Measurements from ENCODE around the gene KCNK6. TPM values are rescaled to one million over a fixed set of nuclear protein-coding genes. Genes with fewer than 3 reads are reported as not detected.
"Not testable (repeated sequence)": the region's sequence is repeated elsewhere in the genome, so short reads cannot be mapped to it uniquely, and the experiment has no call there.

Gene KCNK6
- total and polyA plus RNA-seq, 8 donors: under 0.01 to 32.2 (median 7.4) TPM

DNA sequence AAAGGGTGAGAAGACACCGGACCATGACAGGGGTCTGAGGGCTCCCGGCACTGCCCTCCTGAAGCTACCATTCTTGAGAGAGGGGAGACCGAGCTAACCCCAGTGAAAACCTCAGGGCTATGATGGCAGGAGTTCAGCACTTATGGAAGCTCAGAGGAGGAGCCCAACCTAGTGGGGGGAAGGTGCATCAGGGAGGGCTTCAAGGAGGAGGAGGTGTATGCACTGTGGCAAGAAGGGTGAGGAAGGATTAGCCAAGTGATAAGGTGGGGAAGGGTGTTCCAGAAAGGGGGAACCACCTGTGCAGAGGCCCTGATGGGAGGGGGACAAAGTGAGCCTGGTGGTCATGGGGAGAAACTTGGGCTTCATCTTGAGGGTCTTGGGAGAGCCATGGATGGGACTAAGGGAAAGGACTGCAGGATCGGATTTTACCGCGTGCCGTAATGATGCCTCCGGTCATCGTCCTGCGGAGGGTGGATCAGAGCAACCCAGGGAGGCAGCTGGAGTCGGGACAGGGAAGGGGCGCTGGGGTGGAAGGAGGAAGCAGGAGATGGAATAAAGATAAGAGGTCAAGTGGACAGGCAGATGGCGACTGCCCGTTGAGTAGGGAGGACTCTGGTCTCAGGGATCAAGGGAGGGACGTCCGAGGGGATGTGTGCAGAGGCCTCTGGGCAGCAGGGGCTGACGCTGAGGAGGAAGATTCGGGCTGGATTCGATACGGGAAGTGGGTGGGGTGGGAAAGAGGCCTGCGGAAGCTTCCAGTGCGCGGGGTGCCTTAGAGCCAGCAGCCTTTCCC lies 41.4 kb downstream of the KCNK6 start:
- Histone ChIP-seq H3K4me3 (peak overlapping the region; percentile 46 to 74 (median 60)), H3K27me3 (peaks cover 0 to 87% (median 24%) of the 10 kb centered on the region in 3 donors), H3K27ac (peak overlapping the region in 2 of 5 donors; percentile 50 to 76), H3K9me3 (no peaks in the 10 kb centered on the region), H3K36me3 (no peaks in the 10 kb centered on the region), H3K4me1 (peaks cover 16 to 23% (median 22%) of the 10 kb centered on the region in 4 donors)
- no peak for TF ChIP-seq POLR2A (IDR thresholded peaks at IDR 0.05)
- intact Hi-C loops (cut with DNase I; ENCODE audit: low total_unique reads): no loop called here
- no peak for DNase-seq
- 17 to 24% (median 19%) methylated on average over 18 to 23 of the region's 23 CpGs for WGBS, 5 donors

DNA sequence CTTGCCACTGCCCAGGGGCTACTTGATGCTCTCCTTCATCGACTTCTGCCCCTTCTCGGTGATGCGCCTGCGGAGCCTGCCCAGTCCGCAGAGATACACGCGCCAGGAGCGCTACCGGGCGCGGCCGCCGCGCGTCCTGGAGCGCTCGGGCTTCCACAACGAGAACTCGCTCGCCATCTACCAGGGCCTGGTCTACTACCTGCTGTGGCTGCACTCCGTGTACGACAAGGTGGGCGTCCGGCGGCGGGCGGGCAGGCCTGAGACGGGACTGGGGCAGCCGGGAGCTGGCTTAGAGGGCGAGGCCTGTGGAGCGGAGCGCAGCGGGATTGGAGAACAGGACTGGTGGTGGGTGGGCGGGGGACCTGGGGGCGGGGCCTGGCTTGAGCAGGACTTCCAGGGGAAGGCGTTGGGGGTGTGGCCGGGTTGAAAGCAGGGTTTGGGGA lies 42.0 kb downstream of the KCNK6 start:
- Histone ChIP-seq H3K27ac (peak overlapping the region in 4 of 5 donors; percentile 50 to 76 (median 60)), H3K36me3 (no peaks in the 10 kb centered on the region), H3K27me3 (peaks cover 0 to 87% (median 20%) of the 10 kb centered on the region in 3 donors), H3K4me1 (peaks cover 16 to 23% (median 22%) of the 10 kb centered on the region in 4 donors), H3K9me3 (no peaks in the 10 kb centered on the region), H3K4me3 (peak overlapping the region; percentile 46 to 74 (median 60))
- intact Hi-C loops (cut with DNase I; ENCODE audit: low total_unique reads): no loop called here
- TF ChIP-seq CTCF (IDR thresholded peaks at IDR 0.05) (peak in 2 of 7 experiments; percentile 24 to 52), EP300 (IDR thresholded peaks at IDR 0.05) (no peak)
- peak; percentile 77 to 92 for DNase-seq
- WGBS, 5 donors: 0 to 3% (median 0%) methylated on average over 8 to 37 of the region's 37 CpGs

DNA sequence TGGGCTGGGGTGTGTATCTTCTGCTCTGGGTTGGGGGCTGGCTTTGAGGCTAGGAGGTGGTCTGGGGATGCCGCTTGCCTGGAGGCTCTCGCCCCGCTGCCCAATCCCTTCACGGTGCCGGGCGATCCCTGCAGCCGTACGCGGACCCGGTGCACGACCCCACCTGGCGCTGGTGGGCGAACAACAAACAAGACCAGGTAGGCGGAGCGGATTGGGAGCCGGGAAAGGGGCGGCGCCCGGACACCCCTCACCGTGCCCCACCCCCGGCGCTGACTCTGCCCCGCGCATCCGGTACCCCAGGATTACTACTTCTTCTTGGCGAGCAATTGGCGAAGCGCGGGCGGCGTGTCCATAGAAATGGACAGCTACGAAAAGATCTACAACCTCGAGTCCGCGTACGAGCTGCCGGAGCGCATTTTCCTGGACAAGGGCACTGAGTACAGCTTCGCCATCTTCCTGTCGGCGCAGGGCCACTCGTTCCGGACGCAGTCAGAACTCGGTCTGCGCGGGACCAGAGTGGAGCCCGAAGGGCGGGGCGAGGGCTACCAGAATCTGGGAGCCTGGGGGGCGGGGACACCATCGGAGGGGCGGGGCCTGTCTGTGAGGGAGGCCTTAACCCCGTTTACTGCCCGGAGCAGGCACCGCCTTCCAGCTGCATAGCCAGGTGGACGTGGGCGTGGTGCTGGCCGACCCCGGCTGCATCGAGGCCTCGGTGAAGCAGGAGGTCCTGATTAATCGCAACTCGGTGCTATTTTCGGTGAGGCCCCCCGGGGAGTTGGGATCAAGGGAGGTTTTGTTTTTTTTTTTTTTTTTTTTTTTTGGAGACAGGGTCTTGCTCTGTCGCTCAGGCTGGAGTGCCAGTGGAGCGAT lies 42.7 kb downstream of the KCNK6 start:
- DNase-seq: peak; percentile 86 to 91
- Histone ChIP-seq H3K36me3 (no peaks in the 10 kb centered on the region), H3K4me1 (peaks cover 16 to 23% (median 22%) of the 10 kb centered on the region in 4 donors), H3K4me3 (peak overlapping the region; percentile 46 to 74 (median 60)), H3K9me3 (no peaks in the 10 kb centered on the region), H3K27ac (peak overlapping the region; percentile 50 to 76 (median 58)), H3K27me3 (peaks cover 0 to 88% (median 20%) of the 10 kb centered on the region in 3 donors)
- TF ChIP-seq POLR2A (IDR thresholded peaks at IDR 0.05) (no peak), EP300 (IDR thresholded peaks at IDR 0.05) (no peak), CTCF (IDR thresholded peaks at IDR 0.05) (no peak), POLR2AphosphoS5 (IDR thresholded peaks at IDR 0.05) (peak in 1 of 3 donors; percentile 22)
- intact Hi-C loops (cut with DNase I; ENCODE audit: low total_unique reads): no loop called here
- WGBS, 5 donors: 2 to 3% (median 3%) methylated on average over 56 to 68 of the region's 68 CpGs

- H3K36me3 ChIP-seq; intact Hi-C loops (cut with DNase I; ENCODE audit: low total_unique reads); DNase-seq; H3K27ac ChIP-seq; H3K9me3 ChIP-seq: not testable (repeated sequence)
- H3K4me3 ChIP-seq: peak overlapping the region; percentile 46 to 74 (median 60)
- peaks cover 0 to 87% (median 20%) of the 10 kb centered on the region in 3 donors for H3K27me3 ChIP-seq
- 75 to 77% (median 76%) methylated on average over 14 to 15 of the region's 16 CpGs for WGBS, 5 donors
- H3K4me1 ChIP-seq: peaks cover 16 to 23% (median 22%) of the 10 kb centered on the region in 4 donors
Observed at GRCh38 chr19:38362946-38363688, 43.5 kb downstream of the KCNK6 start.

DNA sequence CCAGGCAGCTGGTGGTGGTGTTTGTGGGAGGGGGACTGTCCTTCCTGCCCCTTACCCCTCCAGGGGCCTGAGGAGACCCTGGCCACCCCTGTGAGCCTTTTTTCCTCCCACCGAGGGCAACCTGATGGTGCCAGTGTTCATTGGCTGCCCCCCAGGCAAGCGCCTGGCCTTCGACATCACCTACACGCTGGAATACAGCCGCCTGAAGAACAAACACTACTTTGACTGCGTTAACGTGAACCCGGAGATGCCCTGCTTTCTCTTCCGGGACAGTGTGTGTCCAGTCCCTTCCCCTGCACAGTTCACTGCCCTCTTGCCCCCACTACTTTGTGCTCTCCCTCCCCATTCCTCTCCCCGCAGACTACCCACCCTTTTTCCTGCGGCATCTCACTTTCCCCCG lies 47.4 kb downstream of the KCNK6 start:
- H3K36me3 ChIP-seq: no peaks in the 10 kb centered on the region
- H3K4me3 ChIP-seq: no peak overlapping the region
- intact Hi-C loops (cut with DNase I; ENCODE audit: low total_unique reads): no loop called here
- WGBS, 5 donors: 54 to 68% (median 58%) methylated on average over 12 of the region's 12 CpGs
- peaks cover 9 to 12% (median 11%) of the 10 kb centered on the region in 4 donors for H3K4me1 ChIP-seq
- no peaks in the 10 kb centered on the region for H3K9me3 ChIP-seq
- peaks cover 0 to 54% (median 0%) of the 10 kb centered on the region in 3 donors for H3K27me3 ChIP-seq
- H3K27ac ChIP-seq: no peak overlapping the region
- DNase-seq: no peak
- no peak for TF ChIP-seq CTCF (IDR thresholded peaks at IDR 0.05)

Data from stomach (tissue), 9 donors.